Spinal cord (tissue), 10 donors: ENCODE data around the gene DPM1. TPM values are rescaled to one million over a fixed set of nuclear protein-coding genes. Genes with fewer than 3 reads are reported as not detected.

Experiments used
- DNase-seq, 6 donors: peaks; one replicate each; pipeline versions ENCODE4 v3.0.0 to v3.0.0-alpha.2; 2013 to 2015; ENCODE audit warnings: low spot score in 6 of 6, low read depth in 4 of 6
- H3K27ac ChIP-seq: one replicate; pipeline ENCODE4 v1.5.1; 2013; ENCODE audit warnings: low read depth, low read length, control low read depth
- H3K27me3 ChIP-seq: one replicate; pipeline ENCODE4 v1.6.1; 2013; ENCODE audit warnings: low read length; ENCODE audit not compliant: control insufficient read depth, insufficient read depth
- H3K36me3 ChIP-seq: one replicate; pipeline ENCODE4 v1.6.1; 2013; ENCODE audit warnings: low read length; ENCODE audit not compliant: control insufficient read depth, insufficient read depth
- H3K4me1 ChIP-seq: one replicate; pipeline ENCODE4 v1.6.1; 2013; ENCODE audit warnings: low read length; ENCODE audit not compliant: control insufficient read depth, insufficient read depth
- H3K4me3 ChIP-seq: one replicate; pipeline ENCODE4 v1.5.1; 2013; ENCODE audit warnings: low read depth, low read length, control low read depth
- H3K9me3 ChIP-seq: one replicate; pipeline ENCODE4 v1.6.1; 2013; ENCODE audit warnings: low read length; ENCODE audit not compliant: control insufficient read depth, insufficient read depth
- WGBS: methylation state at CpG from one replicate; pipeline ENCODE4 v1.1.5; 2013; ENCODE audit warnings: missing lambda C conversion rate; ENCODE audit not compliant: insufficient coverage; 5-methylcytosine and 5-hydroxymethylcytosine counted together
- long read RNA-seq, 4 donors: transcript quantifications; one replicate each; lab custom pipeline, GENCODE V29; 2026
- polyA plus RNA-seq, 2 donors: library from polyadenylated mRNA; unstranded; fragments of 120-200 nt; gene quantifications; one replicate each; pipeline ENCODE4 v1.2.1, GENCODE V29; 2013; ENCODE audit not compliant: insufficient read length in 2 of 2
- total RNA-seq, 2 donors: library from RNA; depleted of rRNA in 1 of 2; stranded (reverse); fragments of 120-200 nt in 1 of 2; fragments of >200 nt in 1 of 2; gene quantifications; one replicate each; pipeline versions ENCODE4 v1.2.3 to v1.2.4, GENCODE V29; 2013 to 2014
- donor health status: healthy.

DPM1 gene
- 10 to 100 TPM; 35.5 to 50.7 TPM for total RNA-seq
- 10 to 100 TPM; 40.5 to 45.8 TPM for polyA plus RNA-seq
- long read RNA-seq, donor 1, transcript DPM1-203 (9 exons, 1,075 nt) = major isoform, 19 of 77 reads
- long read RNA-seq, donor 1, partial matches to known transcripts = 50 of 77 reads
- long read RNA-seq, donor 1, other reads (novel, unspliced or antisense) = 5 of 77 reads
- long read RNA-seq, donor 2, partial matches to known transcripts = 7 of 9 reads
- long read RNA-seq, donor 2, other reads (novel, unspliced or antisense) = 0 of 9 reads
- long read RNA-seq, donor 3, partial matches to known transcripts = 5 of 16 reads
- long read RNA-seq, donor 3, other reads (novel, unspliced or antisense) = 5 of 16 reads
- long read RNA-seq, donor 4, transcript DPM1-203 (9 exons, 1,075 nt) = major isoform, 14 of 122 reads
- long read RNA-seq, donor 4, partial matches to known transcripts = 91 of 122 reads
- long read RNA-seq, donor 4, other reads (novel, unspliced or antisense) = 12 of 122 reads

- Histone ChIP-seq H3K36me3 (peaks cover 8% of the 10 kb centered on the region), H3K9me3 (no peaks in the 10 kb centered on the region), H3K27me3 (no peaks in the 10 kb centered on the region), H3K4me1 (peaks cover 29% of the 10 kb centered on the region), H3K27ac (peak within 1 kb of the TSS; percentile 85), H3K4me3 (peak within 1 kb of the TSS; percentile 98)
- under 1% methylated on average over 44 of the region's 52 CpGs for WGBS
- no peak for DNase-seq
Measured at GRCh38 chr20:50957798-50958614, at the start of gene DPM1. TSS of gene DPM1 (minus strand) at chr20:50958532. CDS start at chr20:50958523, 9 bp downstream.

- peaks cover 24% of the 10 kb centered on the region for H3K36me3 ChIP-seq
- 98% methylated on average over 6 of the region's 7 CpGs for WGBS
- H3K4me1 ChIP-seq = peaks cover 19% of the 10 kb centered on the region
- H3K4me3 ChIP-seq = no peak overlapping the region
- no peak for DNase-seq
- H3K27ac ChIP-seq = no peak overlapping the region
- no peaks in the 10 kb centered on the region for H3K9me3 ChIP-seq
- no peaks in the 10 kb centered on the region for H3K27me3 ChIP-seq
Measured at GRCh38 chr20:51005214-51005613, 46.9 kb upstream of the DPM1 start.

GRCh38 chr20:51004781-51005180, 46.4 kb upstream of the DPM1 start:
- peaks cover 19% of the 10 kb centered on the region for H3K36me3 ChIP-seq
- no peak overlapping the region for H3K4me3 ChIP-seq
- no peak overlapping the region for H3K27ac ChIP-seq
- DNase-seq = no peak
- H3K27me3 ChIP-seq = no peaks in the 10 kb centered on the region
- 97% methylated on average over 9 of the region's 9 CpGs for WGBS
- H3K4me1 ChIP-seq = peaks cover 19% of the 10 kb centered on the region
- no peaks in the 10 kb centered on the region for H3K9me3 ChIP-seq

GRCh38 chr20:51004305-51004727, 46.0 kb upstream of the DPM1 start:
- H3K4me1 ChIP-seq = peaks cover 19% of the 10 kb centered on the region
- H3K27ac ChIP-seq = no peak overlapping the region
- no peak for DNase-seq
- no peaks in the 10 kb centered on the region for H3K27me3 ChIP-seq
- peaks cover 16% of the 10 kb centered on the region for H3K36me3 ChIP-seq
- H3K4me3 ChIP-seq = no peak overlapping the region
- 90% methylated on average over 33 of the region's 44 CpGs for WGBS
- no peaks in the 10 kb centered on the region for H3K9me3 ChIP-seq

GRCh38 chr20:51003753-51004152, 45.4 kb upstream of the DPM1 start:
- H3K9me3 ChIP-seq = no peaks in the 10 kb centered on the region
- WGBS = 42% methylated on average over 21 of the region's 21 CpGs
- DNase-seq = no peak
- no peak overlapping the region for H3K27ac ChIP-seq
- peaks cover 19% of the 10 kb centered on the region for H3K4me1 ChIP-seq
- no peaks in the 10 kb centered on the region for H3K27me3 ChIP-seq
- peaks cover 14% of the 10 kb centered on the region for H3K36me3 ChIP-seq
- no peak overlapping the region for H3K4me3 ChIP-seq

- Histone ChIP-seq H3K27ac (no peak overlapping the region), H3K4me1 (peaks cover 19% of the 10 kb centered on the region), H3K36me3 (peaks cover 14% of the 10 kb centered on the region), H3K4me3 (no peak overlapping the region), H3K27me3 (no peaks in the 10 kb centered on the region), H3K9me3 (no peaks in the 10 kb centered on the region)
- DNase-seq = no peak
- 100% methylated on average over 5 of the region's 7 CpGs for WGBS
Measured at GRCh38 chr20:51002633-51003032, 44.3 kb upstream of the DPM1 start.

GRCh38 chr20:51001430-51002265, 43.3 kb upstream of the DPM1 start:
- peak in 1 of 6 donors; percentile 46 for DNase-seq
- H3K9me3 ChIP-seq = no peaks in the 10 kb centered on the region
- no peak overlapping the region for H3K27ac ChIP-seq
- H3K27me3 ChIP-seq = no peaks in the 10 kb centered on the region
- WGBS = 69% methylated on average over 16 of the region's 20 CpGs
- H3K36me3 ChIP-seq = peaks cover 14% of the 10 kb centered on the region
- H3K4me1 ChIP-seq = peaks cover 19% of the 10 kb centered on the region
- H3K4me3 ChIP-seq = no peak overlapping the region

GRCh38 chr20:50999355-50999754, 41.0 kb upstream of the DPM1 start:
- Histone ChIP-seq H3K36me3 (peaks cover 8% of the 10 kb centered on the region), H3K27ac (no peak overlapping the region), H3K27me3 (no peaks in the 10 kb centered on the region), H3K4me1 (peaks cover 19% of the 10 kb centered on the region), H3K4me3 (no peak overlapping the region), H3K9me3 (no peaks in the 10 kb centered on the region)
- WGBS = 95% methylated on average over 4 of the region's 4 CpGs
- no peak for DNase-seq
